T-helper 9 cell (primary cell): ENCODE data around the gene CDH13.

Source experiments
- DNase-seq: peaks from one replicate; pipeline ENCODE4 v3.0.0-alpha.2; 2020

Gene CDH13

DNA sequence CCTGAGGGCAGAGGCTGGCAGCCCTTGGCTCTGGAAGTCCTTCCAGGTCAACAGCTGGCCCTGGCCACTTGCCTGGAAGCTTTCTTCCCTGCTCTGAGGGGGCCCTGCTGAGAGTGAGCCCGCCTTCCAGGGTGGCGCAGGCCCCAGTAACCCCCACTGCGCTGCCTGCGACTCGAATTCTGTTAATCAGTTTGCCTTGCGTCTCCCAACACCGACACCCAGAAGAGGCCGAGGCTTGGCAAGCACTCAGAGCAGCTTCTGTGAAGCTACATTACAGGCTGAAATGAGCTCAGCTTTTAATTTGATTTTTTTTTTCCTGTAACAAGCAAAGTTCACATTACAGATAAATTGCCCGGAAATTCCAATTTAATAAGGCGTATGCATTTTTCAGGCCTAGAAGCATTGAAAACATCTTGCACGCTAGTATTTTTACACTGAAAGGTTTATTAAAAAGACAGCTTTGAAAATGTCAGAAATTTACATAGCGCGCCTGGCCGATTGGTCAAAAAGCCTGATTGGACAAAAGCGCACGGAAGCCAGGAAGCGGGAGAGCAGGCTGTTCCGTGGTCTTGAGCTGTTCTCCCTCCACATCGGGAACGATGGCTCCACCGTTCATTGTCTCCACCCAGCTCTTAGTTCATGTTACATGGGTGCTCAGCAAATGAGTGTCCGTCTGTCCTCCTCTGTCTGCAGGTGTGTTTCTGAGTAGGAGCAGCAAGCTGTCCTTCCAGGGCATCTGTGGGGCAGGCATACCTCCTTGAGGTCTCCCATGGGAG is 1115.5 kb downstream of the CDH13 start:
- no peak for DNase-seq

DNA sequence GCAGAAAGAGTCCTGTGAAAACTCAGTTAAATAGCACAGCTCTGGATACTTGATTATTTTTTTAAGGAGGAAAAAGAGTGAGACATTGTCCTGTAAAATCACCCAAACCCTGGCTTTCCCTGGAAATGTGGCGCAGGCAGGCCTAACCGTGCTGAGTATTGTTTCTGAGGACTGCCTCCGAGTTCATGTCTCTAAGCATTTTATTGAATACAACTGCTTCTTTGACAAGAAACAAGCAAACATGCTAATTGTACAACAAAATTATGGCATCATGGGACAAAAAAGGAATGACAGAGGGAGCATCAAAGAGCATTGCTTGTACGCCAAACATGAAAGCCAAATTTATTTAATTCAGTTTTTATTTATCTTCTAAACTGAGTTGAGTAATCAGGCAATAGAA is 1116.5 kb downstream of the CDH13 start:
- no peak for DNase-seq

GRCh38 chr16:83743720-83744119 is 1117.0 kb downstream of the CDH13 start:
- DNase-seq: no peak

- no peak for DNase-seq
Measured at GRCh38 chr16:83744441-83744981, 1117.7 kb downstream of the CDH13 start.

DNA sequence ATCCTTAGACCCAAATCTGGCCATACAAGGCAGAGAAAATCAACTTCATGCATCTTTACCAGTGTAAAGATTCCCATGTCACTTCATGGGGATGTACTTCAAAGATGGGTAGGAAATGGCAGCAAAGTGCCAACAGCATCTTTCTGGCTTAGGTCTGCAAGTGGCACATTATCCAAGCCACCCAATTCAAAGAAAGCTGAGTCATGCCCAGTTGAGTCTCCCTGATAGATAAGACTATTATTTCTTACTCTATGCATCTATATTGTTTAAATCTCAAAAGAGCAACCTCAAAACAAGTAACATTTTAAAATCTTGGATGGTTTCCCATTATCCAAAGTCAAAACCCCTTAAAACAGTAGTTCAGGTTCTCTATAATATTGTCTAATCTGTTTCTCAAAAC is 1119.8 kb downstream of the CDH13 start:
- DNase-seq: no peak

- no peak for DNase-seq
Measured at GRCh38 chr16:83747936-83748335, 1121.2 kb downstream of the CDH13 start.

GRCh38 chr16:83755391-83755790 is 1128.6 kb downstream of the CDH13 start:
- DNase-seq: no peak

DNA sequence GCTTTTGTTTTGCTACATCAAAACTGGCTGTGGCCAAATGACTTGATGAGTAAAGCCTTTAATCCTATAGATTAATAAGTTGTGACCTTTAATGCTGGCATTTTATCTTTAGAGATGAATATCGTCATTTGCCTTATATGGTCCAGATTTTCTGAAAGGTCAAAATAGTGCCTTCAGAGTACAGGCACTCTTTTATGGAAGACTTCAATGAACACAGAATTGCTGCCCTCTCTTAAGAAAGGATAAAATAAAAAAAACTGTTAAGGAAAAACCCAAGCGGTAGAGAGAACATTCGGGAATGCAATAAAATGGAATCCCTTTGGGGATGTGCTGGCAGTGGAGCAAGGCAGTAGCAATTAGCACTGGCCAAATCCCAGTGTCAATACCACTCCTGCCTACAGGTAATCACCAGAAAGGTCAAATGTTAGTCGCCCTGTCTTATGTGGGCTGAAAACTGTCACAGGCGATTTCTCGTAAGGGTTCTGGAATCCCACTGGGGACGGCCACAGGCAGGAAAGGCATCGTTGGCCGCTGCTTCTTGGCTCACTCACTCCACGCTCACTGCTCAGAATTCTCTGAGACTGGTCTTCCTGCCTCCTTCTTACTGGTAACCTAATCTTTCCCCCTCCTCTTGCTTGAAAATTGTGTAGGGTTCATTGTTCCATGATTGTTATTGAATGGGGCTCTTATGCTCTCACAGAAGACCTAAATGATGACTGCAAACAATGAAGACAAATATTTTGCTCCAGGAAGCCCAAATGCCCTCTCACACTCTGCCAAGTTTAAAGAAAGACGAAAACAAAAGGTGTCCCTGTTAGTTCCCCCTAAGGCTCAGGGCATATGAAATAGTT is 1135.6 kb downstream of the CDH13 start:
- no peak for DNase-seq

GRCh38 chr16:83762992-83763358 is 1136.2 kb downstream of the CDH13 start:
- no peak for DNase-seq

DNA sequence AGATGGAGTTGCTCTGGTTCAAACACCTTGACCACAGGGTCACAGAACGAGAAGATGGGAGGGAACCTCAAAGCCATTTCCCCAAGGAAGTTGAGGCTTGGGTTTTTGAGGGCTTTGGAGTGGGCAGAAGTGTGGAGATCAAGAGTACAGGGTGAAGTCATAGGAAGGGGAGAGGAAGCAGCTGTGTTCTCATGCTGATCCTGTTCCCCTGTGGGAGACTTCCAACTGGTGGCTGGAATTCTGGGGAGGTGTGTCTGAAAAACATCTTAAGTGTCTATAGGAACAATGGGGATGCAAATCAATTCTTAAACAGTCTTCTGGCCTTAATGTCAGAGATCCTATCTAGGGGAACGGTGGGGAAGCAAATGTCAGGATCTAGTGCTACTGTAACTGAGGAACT is 1142.2 kb downstream of the CDH13 start:
- no peak for DNase-seq

DNA sequence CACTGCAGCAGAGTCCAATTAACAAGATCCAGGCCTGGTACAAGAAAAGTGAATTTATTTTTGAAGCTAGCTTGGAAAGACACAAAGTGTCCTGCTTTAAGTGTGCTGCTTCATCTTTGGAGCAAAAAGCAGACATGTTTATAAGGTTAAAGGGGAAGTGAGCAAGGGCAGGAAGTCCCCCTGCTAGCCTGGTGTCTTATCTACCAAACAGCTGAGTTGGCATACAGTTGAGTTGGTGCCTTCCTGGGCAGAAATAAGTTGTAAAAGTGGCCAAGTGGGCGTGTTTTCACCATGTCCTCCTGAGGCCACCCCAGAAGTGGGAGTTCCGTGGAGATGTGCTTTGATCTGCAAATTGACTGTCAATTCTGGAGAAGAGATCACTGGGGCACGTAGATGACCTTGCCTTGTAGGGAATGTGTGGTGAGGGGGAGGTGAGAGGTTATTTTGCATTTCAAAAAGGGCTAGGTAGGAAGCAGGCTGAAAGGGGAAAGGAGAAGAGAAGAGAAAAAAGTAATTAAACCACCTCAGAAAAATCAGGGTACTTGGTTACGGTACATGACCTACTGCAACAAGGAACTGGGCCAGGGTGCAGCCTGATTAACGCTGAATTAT is 1142.7 kb downstream of the CDH13 start:
- DNase-seq: no peak

DNA sequence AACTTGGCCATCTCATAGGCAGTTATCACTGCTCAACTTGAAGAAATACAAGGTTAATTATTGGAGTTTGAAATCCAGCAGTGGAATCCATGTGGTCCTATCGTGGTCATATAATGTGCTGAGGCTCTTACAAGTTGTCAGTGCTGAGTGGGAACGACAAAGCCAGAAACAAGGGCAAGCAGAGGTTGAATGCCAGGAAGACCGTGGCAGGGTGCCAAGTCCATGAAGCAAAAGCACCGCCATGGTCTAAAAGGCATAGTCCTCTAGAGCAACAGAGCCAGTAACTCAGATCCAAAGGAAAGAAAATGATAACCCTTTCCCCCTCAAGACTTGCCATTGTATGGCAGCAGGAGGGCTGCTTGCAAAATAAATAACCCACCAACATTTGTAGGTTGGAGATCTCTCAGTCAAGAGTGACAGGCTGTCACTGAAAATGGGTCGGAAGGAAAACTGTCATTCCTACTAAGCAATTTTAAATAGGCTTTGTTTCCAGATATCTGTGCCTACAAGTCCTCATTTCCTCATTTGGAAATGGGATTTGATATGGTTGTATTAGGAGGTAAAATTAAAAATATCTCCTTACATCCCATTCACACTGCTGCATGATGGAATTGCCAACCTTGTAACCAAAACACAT is 1144.7 kb downstream of the CDH13 start:
- DNase-seq: no peak

DNA sequence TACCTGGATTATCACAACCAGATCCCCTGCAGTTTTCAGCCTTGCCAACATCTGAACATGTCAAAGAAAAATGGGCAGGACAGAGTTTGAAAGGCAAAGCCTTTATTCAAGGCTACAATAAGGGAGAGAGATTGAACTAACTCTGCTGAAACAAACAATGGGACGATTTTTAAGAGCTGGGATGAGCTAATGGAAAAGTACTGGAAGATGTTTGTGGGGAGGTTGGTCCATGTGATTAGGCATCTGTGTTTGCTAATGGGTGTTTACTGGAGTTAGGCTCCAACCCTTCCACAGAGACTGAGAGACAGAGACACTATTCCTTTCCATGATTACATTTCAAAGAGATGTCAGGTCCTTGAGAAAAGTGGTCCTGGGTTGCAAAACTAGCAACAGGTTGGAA is 1146.0 kb downstream of the CDH13 start:
- no peak for DNase-seq

GRCh38 chr16:83774066-83774465 is 1147.3 kb downstream of the CDH13 start:
- no peak for DNase-seq

DNA sequence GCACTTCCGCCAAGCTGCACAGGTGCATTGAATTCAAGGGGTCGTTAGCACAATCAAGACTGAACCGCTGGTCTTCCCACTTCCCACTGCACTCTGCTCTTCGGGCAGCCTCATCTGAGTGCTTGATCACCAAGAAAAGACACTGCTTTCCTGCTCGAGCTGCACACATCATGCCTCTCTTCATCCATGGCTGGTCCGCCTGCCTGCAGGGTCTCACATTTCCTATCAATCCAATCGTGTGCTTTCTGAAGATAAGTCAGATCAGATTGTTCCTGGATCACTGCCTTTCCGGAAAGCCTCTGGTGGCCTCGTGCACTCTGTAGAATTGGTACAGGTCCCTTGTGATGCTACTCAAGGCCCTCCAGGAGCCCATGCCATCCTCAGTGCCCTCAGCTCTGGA is 1150.2 kb downstream of the CDH13 start:
- DNase-seq: no peak

- no peak for DNase-seq
Measured at GRCh38 chr16:83779886-83780285, 1153.1 kb downstream of the CDH13 start.

DNA sequence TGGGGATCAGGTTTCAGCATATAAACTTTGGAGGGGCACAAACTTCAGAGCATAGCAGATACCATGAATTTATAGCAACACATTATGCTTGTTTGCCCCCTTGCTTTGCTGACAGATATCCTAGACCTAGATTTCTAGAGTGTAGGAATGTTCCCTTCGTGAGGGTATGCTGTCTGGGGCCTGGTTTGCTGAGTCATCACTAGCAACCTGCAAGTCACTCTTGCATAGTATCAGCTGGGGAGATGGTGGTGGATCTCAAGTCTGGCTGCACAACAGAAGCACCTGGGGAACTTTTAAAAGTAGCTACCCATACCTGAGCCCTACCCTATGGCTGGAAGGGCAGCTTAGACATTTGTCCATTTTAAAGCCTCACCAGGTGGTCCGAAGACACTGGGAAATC is 1158.7 kb downstream of the CDH13 start:
- no peak for DNase-seq

GRCh38 chr16:83789642-83790401 is 1163.1 kb downstream of the CDH13 start:
- DNase-seq: no peak

- no peak for DNase-seq
Measured at GRCh38 chr16:83791916-83792315, 1165.1 kb downstream of the CDH13 start.

DNA sequence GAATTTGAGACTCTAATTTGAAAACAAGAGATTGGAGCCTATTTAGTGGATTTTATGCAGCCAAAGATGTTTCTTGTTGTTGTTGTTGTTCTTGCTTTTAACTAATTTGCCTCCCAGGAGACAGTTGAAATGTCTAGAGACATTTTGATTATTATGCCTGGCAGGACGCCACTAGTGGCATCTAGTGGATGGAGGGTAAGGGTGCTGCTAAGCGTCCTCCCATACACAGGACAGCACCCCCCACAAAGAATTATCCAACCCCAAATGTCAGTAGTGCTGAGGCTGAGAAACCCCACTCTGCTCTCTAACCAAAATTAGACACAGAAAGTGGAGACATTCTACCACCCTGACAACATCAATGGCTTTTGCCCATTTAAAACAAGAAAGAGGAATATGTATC is 1165.6 kb downstream of the CDH13 start:
- no peak for DNase-seq

DNA sequence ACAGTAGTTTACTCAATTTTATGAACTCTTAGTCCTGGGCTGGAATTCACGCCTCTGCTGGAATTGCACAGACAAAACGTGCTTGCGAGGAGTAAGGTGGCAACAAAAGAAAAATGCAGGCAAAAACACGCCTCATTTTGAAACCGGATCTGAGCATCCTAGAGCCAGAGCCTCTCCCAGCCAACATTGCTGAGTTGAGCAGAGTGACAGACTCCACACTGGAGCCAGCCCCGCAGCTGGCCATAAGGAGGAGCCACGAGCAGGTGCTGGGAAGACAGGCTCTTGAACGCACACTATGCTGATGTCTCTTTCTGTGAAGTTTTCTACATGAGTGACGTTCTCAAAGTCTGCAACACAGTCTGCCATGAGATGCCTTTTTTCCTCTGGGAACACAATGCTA is 1166.4 kb downstream of the CDH13 start:
- no peak for DNase-seq

DNA sequence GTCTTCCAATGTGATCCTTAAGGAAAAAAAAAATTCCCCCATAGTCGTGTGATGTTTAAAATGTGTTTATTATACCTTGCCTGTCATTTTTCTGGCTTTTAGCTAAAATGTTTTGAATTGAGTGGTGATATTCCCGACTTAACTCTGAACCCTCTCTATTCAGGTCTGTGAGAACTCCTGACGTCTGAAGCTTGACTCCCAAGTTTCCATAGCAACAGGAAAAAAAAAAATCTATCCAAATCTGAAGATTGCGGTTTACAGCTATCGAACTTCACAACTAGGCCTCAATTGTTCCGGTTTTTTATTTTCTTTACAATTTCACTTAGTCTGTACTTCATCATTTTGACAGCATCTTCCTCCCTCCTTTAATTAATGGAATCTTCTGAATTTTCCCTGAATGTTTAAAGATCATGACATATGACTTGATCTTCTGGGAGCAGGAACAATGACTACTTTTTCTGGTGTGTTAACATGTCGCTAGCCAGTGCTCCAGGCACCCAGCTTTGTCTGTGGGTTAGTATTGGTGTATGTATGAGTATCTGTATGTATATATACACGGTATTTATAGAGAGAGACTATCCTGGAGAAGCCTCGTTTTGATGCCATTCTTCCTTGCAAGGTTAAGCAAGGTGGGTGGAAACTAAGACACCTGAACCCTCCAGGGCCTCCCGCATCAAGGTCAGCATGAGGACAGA is 1168.2 kb downstream of the CDH13 start:
- no peak for DNase-seq
